AG10803 (cell line): ENCODE results near the gene CCR5AS.

Source experiments
- DNase-seq: peaks from one replicate; pipeline ENCODE4 v3.0.0; 2010; ENCODE audit warnings: low read depth
- H3K4me3 ChIP-seq: 2 replicates; pipeline ENCODE4 v1.5.1; 2011; ENCODE audit warnings: mild to moderate bottlenecking, low read length, control low read depth
- TF ChIP-seq, protein P1 (sequence below): conservative IDR thresholded peaks from 2 replicates; pipeline ENCODE4 v1.5.1; 2011; ENCODE audit warnings: mild to moderate bottlenecking, low read length, control low read depth, inconsistent platforms

Gene CCR5AS

DNA sequence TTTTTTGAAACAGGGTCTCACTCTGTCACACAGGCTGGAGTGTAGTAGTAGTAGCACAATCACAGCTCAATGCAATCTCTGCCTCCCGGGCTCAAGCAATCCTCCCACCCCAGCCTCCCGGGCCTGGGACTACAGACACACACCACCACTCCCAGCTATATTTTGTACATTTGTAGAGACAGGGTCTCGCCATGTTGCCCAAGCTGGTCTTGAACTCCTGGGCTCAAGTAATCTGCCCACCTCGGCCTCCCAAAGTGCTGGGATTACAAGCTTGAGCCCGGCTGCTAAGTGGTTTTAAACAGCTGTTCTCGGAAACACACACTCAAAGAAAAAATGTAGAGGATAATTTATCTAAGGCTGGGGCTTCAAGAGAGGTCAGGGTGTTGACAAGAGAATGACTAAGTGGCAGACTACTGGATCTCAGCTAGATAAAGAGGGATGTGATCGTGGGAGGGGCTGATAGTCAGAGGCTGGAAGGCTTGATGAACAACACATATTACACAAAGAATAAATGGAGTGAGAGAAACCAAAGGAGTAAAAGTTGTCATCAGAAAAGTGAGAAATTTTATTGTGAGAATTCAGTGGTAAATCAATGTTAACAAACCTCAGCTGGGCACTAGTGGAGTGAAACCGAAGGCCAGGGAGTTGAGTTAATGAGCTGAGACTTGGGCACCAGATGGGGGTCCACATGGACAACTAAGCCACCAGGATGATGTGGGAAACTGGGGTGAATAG is 6.7 kb downstream of the CCR5AS start:
- DNase-seq = peak; percentile 43
- H3K4me3 ChIP-seq = no peak overlapping the region
- TF ChIP-seq, protein P1, sequence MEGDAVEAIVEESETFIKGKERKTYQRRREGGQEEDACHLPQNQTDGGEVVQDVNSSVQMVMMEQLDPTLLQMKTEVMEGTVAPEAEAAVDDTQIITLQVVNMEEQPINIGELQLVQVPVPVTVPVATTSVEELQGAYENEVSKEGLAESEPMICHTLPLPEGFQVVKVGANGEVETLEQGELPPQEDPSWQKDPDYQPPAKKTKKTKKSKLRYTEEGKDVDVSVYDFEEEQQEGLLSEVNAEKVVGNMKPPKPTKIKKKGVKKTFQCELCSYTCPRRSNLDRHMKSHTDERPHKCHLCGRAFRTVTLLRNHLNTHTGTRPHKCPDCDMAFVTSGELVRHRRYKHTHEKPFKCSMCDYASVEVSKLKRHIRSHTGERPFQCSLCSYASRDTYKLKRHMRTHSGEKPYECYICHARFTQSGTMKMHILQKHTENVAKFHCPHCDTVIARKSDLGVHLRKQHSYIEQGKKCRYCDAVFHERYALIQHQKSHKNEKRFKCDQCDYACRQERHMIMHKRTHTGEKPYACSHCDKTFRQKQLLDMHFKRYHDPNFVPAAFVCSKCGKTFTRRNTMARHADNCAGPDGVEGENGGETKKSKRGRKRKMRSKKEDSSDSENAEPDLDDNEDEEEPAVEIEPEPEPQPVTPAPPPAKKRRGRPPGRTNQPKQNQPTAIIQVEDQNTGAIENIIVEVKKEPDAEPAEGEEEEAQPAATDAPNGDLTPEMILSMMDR = no peak

- H3K4me3 ChIP-seq = no peak overlapping the region
- no peak for DNase-seq
- TF ChIP-seq, protein P1 = no peak
Measured at GRCh38 chr3:46399557-46399956, 7.3 kb downstream of the CCR5AS start.

DNA sequence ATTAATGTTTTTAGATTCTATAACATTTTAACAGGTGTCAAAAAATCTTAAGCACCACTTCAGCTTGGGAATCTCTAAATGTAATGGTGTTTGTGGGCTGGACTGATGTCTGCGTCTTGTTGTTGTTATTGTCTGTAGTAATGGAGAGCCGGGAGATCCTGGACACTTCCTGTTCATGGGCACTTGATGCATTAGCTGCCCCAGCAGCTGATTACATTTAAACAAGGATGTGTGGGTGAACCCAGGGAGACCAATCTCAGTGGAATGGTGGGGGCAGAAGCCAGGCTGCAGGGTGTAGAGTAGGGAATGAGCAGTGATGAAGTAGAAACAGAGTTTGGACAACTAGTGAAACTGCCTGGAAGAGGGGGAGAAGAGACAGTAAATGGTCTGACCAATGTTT is 7.8 kb downstream of the CCR5AS start:
- TF ChIP-seq, protein P1 = no peak

GRCh38 chr3:46398186-46398955 is 8.5 kb downstream of the CCR5AS start:
- no peak for DNase-seq
- TF ChIP-seq, protein P1 = no peak
- H3K4me3 ChIP-seq = no peak overlapping the region

More for the DNA sequence above, 7.8 kb downstream of the CCR5AS start:
- H3K4me3 ChIP-seq = no peak overlapping the region
- no peak for DNase-seq

DNA sequence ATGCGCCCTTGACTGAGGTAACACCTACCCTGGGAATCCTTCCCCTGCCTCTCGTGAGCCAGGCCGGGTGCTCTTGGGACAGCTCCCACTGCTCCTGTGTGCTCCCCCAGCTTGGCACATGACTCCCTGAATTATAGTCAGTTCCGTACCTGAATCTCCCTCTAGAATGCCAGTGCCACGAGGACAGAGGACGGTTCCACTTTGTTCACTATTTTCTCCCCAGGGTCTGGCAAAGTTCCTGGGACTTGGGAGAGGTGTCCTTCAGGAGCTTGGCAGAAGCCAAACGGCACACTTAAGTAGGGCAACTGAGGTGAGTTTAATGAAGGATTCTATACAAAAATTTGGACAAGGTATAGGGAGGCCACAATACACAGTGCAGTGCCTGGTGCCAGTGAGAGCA is 9.8 kb downstream of the CCR5AS start:
- no peak overlapping the region for H3K4me3 ChIP-seq
- no peak for DNase-seq
- TF ChIP-seq, protein P1 = no peak

DNA sequence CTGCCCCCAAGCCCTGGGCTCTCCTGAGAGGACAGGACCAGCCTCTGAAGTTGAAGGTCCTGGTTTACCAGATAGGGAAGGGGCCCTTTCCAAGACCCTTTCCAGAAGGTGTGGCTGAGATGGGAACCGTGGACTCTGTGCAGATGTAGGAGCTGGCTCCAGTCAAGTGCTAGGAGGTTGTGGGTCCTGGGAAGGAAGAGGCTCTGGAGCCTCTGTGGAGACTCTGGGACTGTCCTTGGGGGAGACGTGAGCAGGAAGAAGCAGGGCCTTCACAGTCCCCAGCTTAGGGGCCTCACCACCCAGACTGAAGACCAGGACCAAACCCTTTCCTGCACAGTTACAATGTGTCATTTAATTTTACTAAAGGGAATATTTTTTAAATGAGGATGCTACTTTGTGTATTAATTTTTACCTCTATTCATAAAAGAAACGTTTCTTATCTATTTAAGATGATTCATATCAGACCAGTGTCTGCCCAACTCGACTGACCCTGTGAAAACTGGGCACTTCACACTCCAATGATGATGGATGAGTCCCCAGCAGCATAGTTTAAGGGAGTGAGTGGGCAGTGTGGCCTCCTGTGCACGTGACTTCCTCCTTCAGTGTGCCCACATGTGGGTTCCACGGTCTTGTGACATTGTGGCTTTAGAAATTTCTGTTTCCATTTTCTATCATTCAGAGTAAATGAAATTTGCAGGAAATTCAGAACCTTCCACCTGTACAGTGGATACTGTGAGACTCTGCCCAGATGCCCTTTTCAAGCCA is 10.9 kb downstream of the CCR5AS start:
- TF ChIP-seq, protein P1 = no peak
- DNase-seq = no peak
- H3K4me3 ChIP-seq = no peak overlapping the region
